Measurements from ENCODE around the gene SMAD5. TPM values are rescaled to one million over a fixed set of nuclear protein-coding genes. Genes with fewer than 3 reads are reported as not detected.

The SMAD5 gene
- total RNA-seq, 1 experiment from 2014 or later: 69.3 TPM

GRCh38 chr5:136199408-136199807 is 66.8 kb downstream of the SMAD5 start:
- Histone ChIP-seq H2BK15ac (ENCODE audit: low read depth, low read length) (no peak overlapping the region), H2BK5ac (ENCODE audit: insufficient read length, low read length) (no peak overlapping the region), H3K79me2 (ENCODE audit: insufficient read depth, low read length) (no peaks in the 10 kb centered on the region), H4K5ac (ENCODE audit: insufficient read length, low read depth, low read length) (no peak overlapping the region), H2BK12ac (ENCODE audit: insufficient read length, low read depth, low read length) (no peak overlapping the region), H4K91ac (ENCODE audit: insufficient read length, low read depth, low read length) (no peak overlapping the region), H3K4me1 (ENCODE audit: insufficient read depth, low read length) (0 out of 2 replicates have a peak, but pooled peaks cover 4% of the 10 kb centered on the region), H3K18ac (ENCODE audit: insufficient read length, low read depth, low read length) (no peak overlapping the region), H2BK120ac (ENCODE audit: low read depth, low read length, poor library complexity, severe bottlenecking) (no peak overlapping the region), H3K56ac (ENCODE audit: insufficient read length, low read depth, low read length) (no peak overlapping the region), H3K79me1 (ENCODE audit: insufficient read depth, low read depth, low read length, poor library complexity, severe bottlenecking) (no peaks in the 10 kb centered on the region), H3K4me2 (ENCODE audit: insufficient read depth, insufficient read length, low read length) (no peak overlapping the region), H3K23ac (ENCODE audit: insufficient read length, low read depth, low read length) (no peak overlapping the region), H3K9ac (ENCODE audit: extremely low read depth, insufficient read length, low read length) (no peak overlapping the region), H3T11ph (ENCODE audit: low read length) (no peak overlapping the region), H2AFZ (ENCODE audit: low read length) (no peak overlapping the region), H3K9me3 (ENCODE audit: control insufficient read depth, low read depth, low read length) (no peaks in the 10 kb centered on the region), H4K8ac (replicated peaks; ENCODE audit: insufficient read length, low read depth, low read length) (no peak overlapping the region), H4K20me1 (ENCODE audit: control insufficient read depth, insufficient read depth, insufficient read length) (no peaks in the 10 kb centered on the region), H3K14ac (ENCODE audit: insufficient read depth, low read length) (no peak overlapping the region), H3K27me3 (ENCODE audit: insufficient read depth, low read length) (peaks cover 52% of the 10 kb centered on the region), H3K4ac (ENCODE audit: low read depth, low read length) (no peak overlapping the region), H3K27ac (ENCODE audit: insufficient read length, low read depth, low read length) (no peak overlapping the region), H2BK20ac (ENCODE audit: low read depth, low read length, poor library complexity, severe bottlenecking) (no peak overlapping the region), H2AK5ac (ENCODE audit: insufficient read length, low read length) (no peak overlapping the region), H3K23me2 (ENCODE audit: insufficient read length, low read depth, low read length, poor library complexity, severe bottlenecking) (no peaks in the 10 kb centered on the region)
- TF ChIP-seq CTCF (conservative IDR thresholded peaks at IDR 0.05): no peak
- H3K27ac Mint-ChIP-seq: peak overlapping the region in 1 of 3 experiments; percentile 59; a peak in 1 of 7 replicates
- H3K4me3 Mint-ChIP-seq: no peak overlapping the region
- H3K4me1 Mint-ChIP-seq: peaks cover 37 to 44% of the 10 kb centered on the region in 2 experiments
- no peaks in the 10 kb centered on the region; a peak in 1 of 5 replicates for H3K9me3 Mint-ChIP-seq
- peaks cover 99% of the 10 kb centered on the region for H3K27me3 Mint-ChIP-seq (ENCODE audit: low read depth)
- no CpG with 5 or more reads among the region's 7 CpGs for WGBS (ENCODE audit: extremely low coverage, insufficient read length, low lambda C conversion rate)
- DNase-seq: no peak
- peaks cover 0 to 2% (median 0%) of the 10 kb centered on the region in 3 experiments; a peak in 1 of 7 replicates for H3K36me3 Mint-ChIP-seq (ENCODE audit: insufficient read depth in 1 of 3, low read depth in 3 of 3)

Data from H9 (cell line).